Stomach (tissue), 4 donors: Measurements from ENCODE around the gene ERN1.
"Not testable (repeated sequence)": the region's sequence is repeated elsewhere in the genome, so short reads cannot be mapped to it uniquely, and the experiment has no call there.

Experiments
- EP300 ChIP-seq: sonication (generic); formaldehyde crosslinking; IDR thresholded peaks from one replicate; pipeline ENCODE4 v1.6.1; 2017; ENCODE audit warnings: antibody characterized with exemption
- POLR2AphosphoS5 ChIP-seq, 3 donors: sonication (generic); formaldehyde crosslinking; IDR thresholded peaks; one replicate each; pipeline ENCODE4 v1.6.1; 2016; ENCODE audit warnings: antibody characterized with exemption in 3 of 3
- TF ChIP-seq, protein P1 (sequence below), 7 experiments: fragments of 450-650 bp in 4 of 7; fragments of 200-600 bp in 3 of 7; sonication (generic) in 3 of 7; IDR thresholded peaks; one replicate each; pipeline ENCODE4 v1.5.1; 2016 to 2019; ENCODE audit warnings: antibody characterized with exemption in 7 of 7, control low read depth in 2 of 7, mild to moderate bottlenecking in 1 of 7

DNA sequence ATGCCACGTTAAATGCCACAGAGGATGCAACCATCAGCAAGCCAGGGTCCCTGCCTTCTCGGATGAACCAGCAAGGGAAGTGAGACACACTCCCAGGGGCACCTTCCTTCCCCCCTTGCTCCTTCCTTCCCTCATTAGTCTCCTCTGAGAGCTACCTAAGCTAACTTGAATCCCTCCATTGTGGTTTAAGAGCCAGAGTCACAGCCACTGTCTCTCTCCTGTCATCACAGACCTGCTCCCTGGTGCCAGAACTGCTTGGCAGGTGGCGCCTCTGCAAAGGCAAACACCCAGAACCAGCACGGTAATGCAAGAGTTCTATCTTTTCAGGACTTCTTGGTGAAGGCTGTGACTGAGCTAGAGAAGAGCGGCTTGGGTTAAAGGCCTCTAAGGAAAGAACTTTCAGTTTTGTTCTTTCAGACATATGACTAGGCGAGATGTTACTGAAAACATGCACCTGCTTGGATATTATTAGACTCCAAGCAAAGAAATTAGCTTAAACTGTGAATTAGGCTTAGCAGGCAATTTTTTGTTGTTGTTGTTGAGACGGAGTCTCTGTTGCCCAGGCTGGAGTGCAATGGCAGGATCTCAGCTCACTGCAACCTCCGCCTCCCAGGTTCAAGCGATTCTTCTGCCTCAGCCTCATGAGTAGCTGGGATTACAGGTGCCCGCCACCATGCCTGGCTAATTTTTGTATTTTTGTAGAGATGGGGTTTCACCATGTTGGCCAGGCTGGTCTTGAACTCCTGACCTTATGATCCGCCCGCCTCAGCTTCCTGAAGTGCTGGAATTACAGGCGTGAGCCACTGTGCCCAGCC, 8.8 kb downstream of the ERN1 start:
- TF ChIP-seq, protein P1, sequence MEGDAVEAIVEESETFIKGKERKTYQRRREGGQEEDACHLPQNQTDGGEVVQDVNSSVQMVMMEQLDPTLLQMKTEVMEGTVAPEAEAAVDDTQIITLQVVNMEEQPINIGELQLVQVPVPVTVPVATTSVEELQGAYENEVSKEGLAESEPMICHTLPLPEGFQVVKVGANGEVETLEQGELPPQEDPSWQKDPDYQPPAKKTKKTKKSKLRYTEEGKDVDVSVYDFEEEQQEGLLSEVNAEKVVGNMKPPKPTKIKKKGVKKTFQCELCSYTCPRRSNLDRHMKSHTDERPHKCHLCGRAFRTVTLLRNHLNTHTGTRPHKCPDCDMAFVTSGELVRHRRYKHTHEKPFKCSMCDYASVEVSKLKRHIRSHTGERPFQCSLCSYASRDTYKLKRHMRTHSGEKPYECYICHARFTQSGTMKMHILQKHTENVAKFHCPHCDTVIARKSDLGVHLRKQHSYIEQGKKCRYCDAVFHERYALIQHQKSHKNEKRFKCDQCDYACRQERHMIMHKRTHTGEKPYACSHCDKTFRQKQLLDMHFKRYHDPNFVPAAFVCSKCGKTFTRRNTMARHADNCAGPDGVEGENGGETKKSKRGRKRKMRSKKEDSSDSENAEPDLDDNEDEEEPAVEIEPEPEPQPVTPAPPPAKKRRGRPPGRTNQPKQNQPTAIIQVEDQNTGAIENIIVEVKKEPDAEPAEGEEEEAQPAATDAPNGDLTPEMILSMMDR (IDR thresholded peaks at IDR 0.05) = not testable (repeated sequence)
- TF ChIP-seq EP300; POLR2AphosphoS5 (IDR thresholded peaks at IDR 0.05): not testable (repeated sequence)
